Mammary epithelial cell (primary cell): Measurements from ENCODE around the gene CNTNAP2.

Source experiments
- CTCF ChIP-seq, 2 donors: IDR thresholded peaks in 1 of 2; conservative IDR thresholded peaks in 1 of 2; 2 replicates each; pipeline ENCODE4 v1.5.1; 2011 to 2012; ENCODE audit warnings: inconsistent platforms in 2 of 2, low read length in 2 of 2, mild to moderate bottlenecking in 2 of 2, control low read depth in 1 of 2, low read depth in 1 of 2; ENCODE audit not compliant: insufficient read depth in 1 of 2; ENCODE audit errors: extremely low read depth in 1 of 2
- EZH2 ChIP-seq: IDR thresholded peaks from 2 replicates; pipeline ENCODE4 v1.6.1; 2012; ENCODE audit warnings: low read length, inconsistent platforms, borderline replicate concordance

GRCh38 chr7:148185041-148185440, 2068.4 kb downstream of the CNTNAP2 start:
- TF ChIP-seq CTCF (conservative IDR thresholded peaks at IDR 0.05 in 1 of 2, IDR thresholded peaks at IDR 0.05 in 1 of 2; ENCODE audit: extremely low read depth in 1 of 2, insufficient read depth in 1 of 2, low read depth in 1 of 2, low read length in 2 of 2) (no peak), EZH2 (no peak)
